Lower leg skin (tissue), 3 donors: ENCODE results near the gene ACTG1.

Experiments used
- POLR2A ChIP-seq, 2 donors: fragments of 450-650 bp; IDR thresholded peaks; one replicate each; pipeline ENCODE4 v1.6.1; 2016 to 2017; ENCODE audit warnings: antibody characterized with exemption in 2 of 2, mild to moderate bottlenecking in 1 of 2, moderate library complexity in 1 of 2
- TF ChIP-seq, protein P1 (sequence below), 3 donors: fragments of 450-650 bp; IDR thresholded peaks; one replicate each; pipeline ENCODE4 v1.5.1; 2016; ENCODE audit warnings: antibody characterized with exemption in 3 of 3, mild to moderate bottlenecking in 3 of 3, moderate library complexity in 2 of 3

DNA sequence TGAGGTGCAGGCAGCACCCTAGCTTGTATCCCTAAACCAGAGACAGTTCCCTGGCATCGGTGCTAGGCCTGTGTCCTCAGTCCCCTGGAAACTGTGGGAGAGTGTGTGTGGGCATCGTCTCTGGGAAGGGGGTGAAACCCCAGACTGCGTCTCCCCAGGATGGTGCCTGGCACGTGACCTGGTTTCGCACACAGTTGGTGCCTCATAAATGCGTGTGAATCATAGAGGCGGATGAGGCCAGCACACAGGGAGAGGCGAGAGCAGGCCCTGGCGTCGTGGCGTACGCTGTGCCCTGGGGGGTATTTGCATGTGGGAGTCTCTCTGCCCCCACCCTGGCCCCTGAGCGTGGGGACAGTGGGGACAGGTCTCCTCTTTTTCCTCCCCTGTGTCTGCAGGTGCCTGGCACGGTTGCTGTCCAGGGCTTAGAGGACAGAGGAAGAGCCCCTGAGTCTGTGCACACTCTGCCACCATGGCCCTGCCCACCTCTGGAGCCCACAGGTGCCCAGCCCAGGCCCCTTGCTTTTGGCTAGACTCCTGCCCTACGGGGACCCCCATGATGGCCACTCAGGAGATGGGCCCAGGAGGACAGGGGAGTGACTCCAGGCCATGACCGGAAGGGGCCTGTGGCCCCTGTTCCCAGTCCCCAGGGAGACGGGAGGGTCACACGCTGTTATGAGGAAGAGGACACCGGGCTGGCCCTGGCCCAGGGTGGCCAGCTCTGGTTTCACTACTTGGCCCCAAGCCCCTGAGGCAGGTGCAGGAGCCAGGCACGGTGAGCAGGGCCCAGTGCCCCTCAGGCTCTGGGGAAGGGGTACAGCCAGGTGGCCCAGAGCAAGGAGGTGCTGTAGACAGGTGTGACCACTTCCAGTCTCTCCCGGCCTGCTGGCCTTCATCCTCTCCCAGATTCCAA, 14.3 kb upstream of the ACTG1 start:
- TF ChIP-seq POLR2A (IDR thresholded peaks at IDR 0.05), result no peak
- TF ChIP-seq, protein P1, sequence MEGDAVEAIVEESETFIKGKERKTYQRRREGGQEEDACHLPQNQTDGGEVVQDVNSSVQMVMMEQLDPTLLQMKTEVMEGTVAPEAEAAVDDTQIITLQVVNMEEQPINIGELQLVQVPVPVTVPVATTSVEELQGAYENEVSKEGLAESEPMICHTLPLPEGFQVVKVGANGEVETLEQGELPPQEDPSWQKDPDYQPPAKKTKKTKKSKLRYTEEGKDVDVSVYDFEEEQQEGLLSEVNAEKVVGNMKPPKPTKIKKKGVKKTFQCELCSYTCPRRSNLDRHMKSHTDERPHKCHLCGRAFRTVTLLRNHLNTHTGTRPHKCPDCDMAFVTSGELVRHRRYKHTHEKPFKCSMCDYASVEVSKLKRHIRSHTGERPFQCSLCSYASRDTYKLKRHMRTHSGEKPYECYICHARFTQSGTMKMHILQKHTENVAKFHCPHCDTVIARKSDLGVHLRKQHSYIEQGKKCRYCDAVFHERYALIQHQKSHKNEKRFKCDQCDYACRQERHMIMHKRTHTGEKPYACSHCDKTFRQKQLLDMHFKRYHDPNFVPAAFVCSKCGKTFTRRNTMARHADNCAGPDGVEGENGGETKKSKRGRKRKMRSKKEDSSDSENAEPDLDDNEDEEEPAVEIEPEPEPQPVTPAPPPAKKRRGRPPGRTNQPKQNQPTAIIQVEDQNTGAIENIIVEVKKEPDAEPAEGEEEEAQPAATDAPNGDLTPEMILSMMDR (IDR thresholded peaks at IDR 0.05), result no peak
